NCI-H2227 (cell line): ENCODE measurements around the gene VILL.
"Not testable (repeated sequence)": the region's sequence is repeated elsewhere in the genome, so short reads cannot be mapped to it uniquely, and the experiment has no call there.

Experiments
- DNase-seq: peaks from one replicate; lab custom pipeline; 2025; ENCODE audit not compliant: unreplicated experiment; lab: John Stamatoyannopoulos, UW

VILL gene

DNA sequence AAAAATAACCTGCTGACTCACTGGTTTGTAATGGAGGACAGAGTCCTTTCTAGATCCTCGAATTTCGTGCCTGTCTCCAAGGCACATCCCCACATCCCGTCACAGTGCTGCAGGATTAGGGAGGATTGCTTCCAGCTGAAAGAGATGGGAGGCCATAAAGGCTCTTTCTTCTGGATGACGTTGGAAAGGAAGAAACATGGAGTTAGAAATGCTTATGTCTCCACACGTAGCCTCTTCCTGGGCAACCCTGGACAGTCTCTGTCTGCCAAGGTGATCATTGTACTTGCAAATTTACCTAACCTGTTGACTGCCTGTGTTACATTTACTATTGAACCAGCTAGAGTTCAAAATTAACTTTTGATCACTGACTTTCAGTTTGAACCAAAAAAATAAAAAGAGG lies 27.6 kb upstream of the VILL start:
- no peak for DNase-seq

DNA sequence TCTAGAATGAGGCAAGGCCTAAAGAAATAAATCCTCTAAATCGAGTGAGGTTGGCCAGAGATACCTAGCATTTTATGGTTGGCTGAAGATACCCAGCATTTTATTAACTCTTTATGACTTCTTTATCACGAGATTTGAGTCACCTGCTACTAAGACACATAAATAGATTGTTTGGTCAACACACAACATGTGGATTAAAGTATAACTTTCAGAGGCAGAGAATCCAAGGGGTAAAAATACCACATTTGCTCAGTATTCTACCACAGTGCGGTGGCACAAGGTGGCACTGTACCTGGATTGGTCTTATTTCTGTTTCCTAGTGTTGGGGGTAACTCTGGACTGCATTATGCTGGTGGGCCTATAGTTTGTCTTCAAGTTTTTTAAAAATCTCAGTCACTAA lies 27.0 kb upstream of the VILL start:
- DNase-seq = no peak

DNA sequence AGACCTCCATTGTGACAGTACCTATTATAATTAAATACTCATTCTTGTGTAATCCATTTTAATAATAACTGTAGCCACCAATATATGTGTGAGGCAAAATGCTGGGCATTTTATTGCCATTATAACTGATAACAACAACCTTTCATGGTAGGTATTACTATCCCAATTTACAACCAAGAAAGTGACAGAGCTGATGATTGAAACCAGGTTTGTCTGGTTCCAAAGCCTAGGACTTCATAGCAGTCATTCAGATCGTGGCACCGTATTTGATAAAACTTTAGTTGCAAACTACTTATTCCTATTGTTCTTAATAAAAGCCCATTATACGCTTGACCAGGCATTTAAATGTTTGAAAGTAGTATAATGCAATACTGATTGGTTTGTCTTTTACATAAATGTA lies 26.4 kb upstream of the VILL start:
- DNase-seq = no peak

DNA sequence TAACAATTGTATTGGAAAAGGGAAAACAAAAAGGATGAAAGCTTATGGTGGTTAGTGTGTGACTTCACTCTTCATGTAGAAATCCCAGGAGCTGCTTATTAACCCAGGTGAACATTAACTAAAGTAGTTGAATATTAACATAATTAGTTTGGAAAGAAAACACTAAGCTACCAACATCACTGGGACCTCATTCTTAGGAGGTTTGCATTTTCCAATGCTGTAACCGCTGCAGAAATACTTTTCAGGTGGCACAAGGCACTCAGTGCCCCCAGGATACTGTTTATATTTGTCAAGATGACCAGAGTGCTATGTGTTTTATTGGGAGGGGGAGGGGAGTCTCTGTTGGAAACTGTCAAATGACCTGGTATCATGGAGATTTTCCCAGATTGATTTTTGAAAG lies 25.9 kb upstream of the VILL start:
- no peak for DNase-seq

DNA sequence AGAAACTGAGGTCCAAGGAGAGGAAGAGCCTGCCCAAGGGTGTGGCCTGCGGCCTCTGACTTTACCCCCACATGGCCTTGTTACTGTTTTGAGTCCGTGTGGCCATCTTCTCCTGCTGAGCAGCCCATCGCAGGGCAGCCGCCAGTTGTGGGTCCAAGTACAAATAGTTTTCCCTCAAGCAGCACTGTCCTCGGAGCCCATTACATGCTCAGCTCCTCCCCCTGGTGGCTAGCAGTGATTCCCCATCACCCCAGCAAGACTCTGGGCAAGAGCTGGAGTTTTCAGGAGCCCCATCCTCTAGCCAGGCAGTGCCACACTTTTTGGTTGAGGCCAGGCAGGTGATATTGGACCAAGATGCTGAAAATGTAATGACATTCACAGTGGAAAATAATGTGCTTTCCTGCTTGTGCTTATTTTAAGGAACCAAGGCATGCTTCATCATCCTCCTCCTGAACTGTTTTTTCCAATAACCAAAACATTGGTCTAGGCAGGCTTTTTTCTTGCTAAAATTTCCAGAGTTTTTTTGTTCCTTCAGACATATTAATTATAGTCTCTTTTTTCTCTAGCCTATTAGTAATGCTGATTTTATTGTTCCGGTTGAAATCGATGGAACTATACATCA lies 23.2 kb upstream of the VILL start:
- peak; percentile 47 for DNase-seq

DNA sequence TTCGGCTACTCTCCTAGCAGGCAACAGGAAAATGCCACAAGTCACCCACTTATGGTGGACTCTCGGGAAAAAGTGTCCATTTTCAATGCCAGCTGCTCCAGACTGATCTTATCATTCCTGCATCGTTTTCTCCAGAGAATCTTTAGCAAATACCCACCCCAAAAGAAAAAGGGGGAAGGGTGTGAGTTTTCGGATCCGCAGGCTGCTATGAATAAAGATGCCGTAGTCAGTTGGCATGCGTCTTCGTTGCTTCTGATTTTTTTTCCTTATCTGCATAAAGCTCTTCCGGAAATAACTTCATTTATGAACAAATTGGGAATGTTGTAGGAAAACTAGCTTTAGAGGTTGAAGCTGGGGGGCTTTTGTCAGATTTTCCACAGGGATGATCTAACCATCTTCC lies 22.4 kb upstream of the VILL start:
- no peak for DNase-seq

DNA sequence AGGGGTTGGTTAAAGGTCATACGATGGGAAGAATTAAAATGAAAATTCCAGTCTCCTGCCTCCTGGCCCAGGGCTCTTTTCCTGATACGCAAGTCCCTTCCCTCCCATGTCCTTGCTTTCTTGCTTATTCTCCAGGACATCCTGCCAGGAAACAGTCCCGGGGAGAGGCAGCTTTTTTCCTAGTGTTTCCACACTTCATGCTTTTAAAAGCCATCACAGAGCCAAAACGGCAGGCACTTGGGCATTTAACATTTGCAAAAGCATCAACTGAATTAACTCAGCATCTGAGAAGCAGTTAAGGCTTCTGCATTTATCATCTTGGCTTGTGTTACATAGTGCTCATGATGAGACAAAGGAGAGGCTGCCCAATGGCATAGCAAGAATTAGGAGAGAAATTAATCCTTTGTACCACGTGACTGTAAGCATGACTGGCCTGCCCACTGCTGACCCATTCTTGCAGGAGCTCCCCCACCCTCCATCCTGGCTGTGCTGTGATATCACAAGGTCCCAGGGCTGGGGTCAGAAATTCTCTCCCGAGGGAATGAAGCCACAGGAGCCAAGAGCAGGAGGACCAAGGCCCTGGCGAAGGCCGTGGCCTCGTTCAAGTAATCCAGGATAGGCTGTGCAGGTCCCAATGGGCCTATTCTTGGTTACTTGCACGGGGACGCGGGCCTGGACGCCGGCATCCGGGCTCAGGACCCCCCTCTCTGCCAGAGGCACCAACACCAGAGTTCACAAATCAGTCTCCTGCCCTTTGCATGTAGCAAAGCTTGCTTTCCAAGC lies 21.6 kb upstream of the VILL start:
- DNase-seq = no peak

DNA sequence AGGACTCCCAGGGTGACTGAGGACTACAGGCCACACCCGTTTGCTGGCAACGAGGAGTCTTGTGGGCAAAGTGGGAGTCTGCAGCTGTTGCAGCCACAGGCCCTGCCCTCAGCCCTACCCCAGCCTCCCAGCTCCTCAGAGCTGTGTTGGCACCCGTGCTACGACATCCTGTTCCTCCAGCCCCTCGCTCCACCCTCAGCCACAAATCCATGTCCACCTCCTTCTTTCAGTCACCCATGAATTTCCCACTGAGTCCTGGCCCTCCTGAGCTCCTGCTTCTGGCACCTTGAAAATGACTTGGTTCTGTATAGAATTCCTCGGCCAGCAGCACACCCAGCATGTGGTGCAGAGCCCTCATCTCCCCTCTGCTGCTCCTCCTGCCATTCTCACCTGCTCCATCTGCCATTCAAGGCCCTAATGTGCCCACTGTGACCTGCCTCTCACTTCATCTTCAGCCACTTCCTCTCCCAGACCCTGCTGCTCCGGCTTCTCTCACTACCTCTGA lies 20.9 kb upstream of the VILL start:
- no peak for DNase-seq

DNA sequence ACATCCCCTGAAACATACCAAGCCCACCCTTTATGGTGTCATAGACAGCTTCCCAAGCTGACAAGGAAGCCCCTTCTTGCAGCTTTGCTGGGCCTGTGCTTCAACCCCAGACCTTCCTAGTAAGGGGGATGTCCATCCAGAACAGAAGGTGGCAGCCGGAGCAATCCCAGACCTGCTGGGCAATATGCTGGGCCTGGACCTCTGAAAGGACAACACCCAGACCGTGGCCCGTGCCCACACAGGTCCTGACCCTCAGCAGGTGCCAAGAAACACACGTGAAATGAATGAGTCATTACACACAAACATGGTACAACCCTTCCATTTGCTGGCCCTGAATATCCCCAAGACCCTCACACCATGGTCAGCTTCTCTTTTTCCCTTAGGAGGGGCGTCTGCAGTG lies 19.8 kb upstream of the VILL start:
- no peak for DNase-seq

DNA sequence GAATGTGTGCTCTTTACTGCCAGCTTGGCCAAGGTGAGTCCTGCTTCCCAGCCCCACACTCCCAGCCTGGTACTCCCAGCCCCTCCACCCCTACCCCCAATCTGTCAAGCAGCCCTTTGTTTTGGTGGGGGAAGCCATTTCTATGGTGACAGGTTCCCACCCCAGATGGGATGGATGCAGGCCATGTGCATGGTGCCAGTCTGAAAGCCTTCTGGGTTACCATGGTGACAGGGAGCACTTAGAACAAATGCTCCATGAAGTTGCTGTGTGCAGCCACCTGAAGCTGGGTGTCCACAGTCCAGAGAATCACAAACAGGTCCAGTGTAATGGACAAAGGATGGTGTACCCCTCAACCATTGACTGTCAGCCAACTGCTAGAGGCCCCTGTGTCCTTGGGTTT lies 19.1 kb upstream of the VILL start:
- no peak for DNase-seq

DNA sequence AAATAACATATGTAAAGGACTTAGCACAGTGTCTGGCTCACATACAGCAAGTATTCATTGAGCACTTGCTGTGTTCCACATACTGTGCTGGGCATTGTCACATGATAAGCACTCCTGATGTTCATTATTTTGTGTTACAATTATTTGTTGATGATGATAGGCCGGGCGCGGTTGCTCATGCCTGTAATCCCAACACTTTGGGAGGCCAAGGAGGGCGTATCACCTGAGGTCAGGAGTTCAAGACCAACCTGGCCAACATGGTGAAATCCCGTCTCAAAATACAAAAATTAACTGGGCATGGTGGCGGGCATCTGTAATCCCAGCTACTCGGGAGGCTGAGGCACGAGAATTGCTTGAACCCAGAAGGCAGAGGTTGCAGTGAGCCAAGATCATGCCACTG lies 18.5 kb upstream of the VILL start:
- not testable (repeated sequence) for DNase-seq

DNA sequence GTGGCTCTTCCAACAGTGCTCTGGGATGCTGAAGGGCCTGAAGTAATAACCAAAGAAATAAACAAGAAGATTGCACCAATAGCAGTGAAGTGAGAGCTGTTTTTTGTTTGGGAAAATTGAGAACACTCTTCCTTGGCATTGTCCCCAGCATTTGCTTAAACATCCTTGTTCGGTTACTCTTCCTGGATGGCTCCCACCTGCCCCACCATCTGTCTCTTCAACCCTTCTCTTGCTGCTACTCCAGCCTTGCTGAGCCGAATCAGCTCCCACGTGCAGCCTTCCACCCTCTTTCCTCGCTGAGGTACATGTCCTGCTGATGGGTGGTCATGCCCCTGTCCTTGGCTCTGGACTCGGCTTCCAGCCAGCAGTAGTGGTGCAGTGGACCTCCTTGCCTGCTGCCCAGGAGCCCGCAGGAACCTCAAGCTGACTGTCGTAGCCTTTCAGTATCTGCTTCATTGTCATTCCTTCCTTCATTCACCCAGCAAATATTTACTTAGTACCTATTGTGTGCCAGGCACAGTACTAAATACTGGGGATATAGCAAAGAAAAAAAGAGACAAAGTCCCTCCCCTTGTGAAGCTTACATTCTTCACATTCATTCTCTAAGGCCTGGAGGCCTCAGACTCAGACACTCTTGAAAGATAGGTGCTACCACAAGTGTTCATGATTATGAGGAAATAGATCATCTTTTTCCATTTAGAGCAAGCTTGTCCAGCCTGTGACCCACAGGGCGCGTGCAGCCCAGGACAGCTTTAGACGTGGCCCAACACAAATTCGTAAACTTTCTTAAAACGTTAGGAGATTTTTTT lies 17.1 kb upstream of the VILL start:
- DNase-seq = no peak

DNA sequence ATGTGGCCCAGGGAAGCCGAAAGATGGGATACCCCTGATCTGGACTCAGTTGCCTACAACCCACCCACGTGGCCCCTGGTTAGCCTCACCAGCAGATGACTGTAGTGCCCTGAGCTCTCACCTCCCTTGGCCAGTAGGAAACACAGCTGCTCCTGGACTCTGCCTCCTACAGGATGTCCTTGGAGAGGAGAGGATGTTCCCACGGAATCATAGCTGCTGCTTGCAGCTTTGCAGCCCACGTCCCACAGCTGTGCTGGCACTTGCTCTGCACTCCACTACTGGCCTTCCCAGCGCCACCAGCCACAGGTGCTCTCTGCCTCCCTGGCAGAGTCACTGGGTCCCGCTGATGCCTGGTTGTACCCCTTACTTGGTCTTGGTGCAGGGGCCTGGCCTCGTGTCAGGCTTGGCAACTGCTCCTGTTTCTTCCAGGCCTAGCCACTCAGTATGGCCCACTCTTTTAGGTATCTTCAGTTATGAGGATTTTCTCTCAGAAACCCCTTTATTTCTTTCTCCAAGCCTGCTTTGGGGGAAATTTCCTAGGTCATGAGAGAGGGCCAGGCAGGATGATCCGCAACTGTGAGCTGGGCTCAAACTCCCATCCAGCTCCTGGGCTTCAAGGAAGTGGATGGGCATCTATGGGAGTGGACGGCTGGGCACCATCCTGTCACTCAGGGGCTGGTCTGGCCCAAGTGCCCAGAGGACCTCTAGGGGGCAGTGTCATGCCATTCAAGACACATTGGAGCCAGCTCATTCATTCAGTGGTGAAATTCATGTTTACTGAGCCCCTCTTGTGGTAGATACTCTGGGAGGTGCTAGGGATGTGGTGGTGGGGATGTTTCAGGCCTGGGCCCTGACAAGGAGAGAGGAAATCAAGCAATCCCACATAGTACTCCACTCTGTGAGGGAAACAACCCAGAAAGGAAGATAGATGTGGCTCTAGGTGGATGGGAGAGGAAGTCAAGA lies 16.2 kb upstream of the VILL start:
- DNase-seq = peak; percentile 58

DNA sequence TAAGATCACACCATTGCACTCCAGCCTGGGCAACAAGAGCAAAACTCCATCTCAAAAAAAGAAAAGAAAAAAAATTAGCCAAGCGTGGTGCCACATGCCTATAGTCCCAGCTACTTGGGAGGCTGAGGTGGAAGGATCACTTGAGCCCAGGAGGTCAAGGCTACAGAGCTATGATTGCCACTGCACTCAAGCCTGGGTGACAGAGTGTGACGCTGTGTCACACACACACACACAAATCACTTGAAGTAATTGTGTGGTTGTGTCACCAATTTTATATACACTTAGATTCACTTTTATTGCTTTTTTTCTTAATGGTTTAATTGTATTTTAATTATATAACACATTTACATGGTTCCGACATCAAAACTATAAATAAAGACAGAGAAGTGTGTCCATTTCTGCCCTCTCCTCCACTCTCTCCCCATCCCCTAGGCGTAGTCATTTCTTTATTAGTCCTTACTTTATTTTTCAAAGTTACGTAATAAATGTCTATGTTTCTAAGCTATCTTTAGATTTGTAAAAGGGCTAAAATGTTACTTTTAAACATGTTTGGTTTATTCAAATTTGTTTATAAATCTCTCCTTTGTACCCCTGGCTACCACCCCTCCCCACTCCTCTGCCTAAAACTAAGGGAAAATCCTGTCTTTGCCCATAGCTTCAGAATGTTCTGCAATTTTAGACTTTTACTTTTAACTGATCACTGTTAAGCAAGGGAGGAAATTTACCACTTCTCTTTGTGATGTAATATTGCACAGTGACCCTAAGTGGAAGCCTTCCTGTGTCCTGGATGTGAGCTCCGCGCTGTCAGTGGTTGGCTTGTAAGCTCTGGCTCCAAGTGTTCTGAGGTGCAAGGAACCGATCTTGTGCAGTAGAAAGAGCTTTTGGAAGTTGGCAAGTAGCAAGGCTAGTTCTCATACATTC lies 10.8 kb upstream of the VILL start:
- DNase-seq = no peak

DNA sequence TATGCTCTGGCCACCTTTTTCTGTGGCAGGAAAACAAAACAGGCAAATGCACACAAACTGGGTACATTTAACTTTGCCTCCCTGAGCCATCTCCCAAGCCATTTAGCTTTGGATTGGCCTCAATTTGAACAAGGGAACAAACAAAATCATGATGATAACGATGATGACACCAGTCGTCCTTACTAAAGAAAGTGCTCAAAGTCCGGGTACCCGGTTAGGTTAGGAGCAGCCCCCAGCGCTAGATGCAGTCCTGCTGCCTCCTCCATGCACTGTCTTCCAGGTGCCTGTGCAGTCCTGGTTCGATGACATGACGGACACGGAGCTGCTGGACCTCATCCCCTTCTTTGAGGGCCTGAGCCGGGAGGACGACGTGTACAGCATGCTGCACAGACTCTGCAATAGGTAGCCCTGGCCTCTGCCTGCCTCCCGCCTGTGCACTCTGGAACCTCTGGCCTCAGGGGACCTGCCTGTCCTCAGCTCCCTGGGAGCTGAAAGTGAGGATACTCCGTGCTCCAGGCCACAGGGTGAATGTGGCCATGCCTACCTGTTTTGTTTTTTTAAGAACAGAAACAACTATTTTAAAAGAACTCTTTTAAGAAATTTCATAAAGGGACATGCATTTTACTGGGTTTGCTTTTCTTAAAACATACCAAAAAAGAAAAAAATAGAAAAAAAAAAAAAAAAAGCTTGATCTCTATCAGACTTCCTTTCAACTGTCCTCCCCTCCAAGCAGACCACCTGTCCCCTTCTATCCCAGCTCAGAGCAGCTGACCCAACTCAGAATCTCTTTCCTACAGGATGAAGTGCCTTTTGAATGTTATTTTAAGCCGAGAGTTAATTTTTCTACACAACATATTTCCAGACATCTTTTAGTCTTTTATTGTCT lies 9.9 kb upstream of the VILL start:
- DNase-seq = no peak

DNA sequence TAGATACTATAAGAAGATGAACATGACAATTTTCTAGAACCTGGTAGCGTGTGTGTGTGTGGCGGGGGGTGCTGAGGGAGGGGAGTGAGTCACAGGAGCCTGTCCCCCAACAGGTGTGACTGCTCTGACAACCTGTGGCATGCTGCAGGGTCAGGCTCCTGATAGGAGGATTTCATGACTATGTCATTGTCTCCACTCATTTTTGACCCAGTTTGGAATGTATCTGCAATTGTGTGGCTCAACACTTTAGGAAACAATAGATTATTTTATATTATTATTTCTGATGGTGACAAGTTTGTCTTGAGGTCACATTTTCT lies 9.3 kb upstream of the VILL start:
- no peak for DNase-seq

DNA sequence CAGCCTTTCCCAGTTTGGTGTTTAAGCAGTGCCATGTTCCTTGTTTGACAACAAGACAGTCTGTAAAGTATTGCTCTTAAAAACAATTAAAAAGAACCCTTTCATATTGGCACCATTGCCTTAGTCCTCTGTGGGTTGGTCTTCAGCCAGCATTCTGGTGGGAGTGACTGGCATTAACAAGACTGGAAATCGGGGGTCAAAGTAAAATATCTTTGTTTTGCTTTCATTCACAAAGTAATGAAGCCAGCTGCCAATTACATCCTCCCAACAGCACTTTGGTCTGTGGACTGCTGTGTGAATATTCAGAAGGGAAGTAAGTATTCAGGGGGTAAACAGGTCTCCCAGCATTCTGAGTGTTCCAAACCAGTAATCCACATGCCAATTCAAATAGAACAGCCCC lies 8.3 kb upstream of the VILL start:
- no peak for DNase-seq

DNA sequence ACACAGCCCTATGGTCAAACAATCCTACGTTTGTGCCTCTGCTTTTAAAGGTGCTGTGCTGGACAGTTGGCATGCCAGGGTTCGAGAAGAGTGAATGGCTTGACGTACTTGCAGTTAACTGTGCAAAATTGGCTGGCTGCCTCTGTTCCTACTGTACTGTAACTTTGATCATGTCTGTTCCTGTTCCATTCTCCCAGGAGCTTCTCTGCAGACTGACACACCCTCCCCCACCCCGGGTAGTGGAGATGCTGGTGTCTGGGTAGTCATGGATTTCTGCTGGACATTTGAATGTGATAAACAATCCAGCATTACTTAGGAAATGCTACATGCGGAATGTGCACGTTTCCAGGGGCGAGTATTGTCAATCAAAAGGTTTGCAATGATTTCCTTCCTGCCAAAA lies 6.5 kb upstream of the VILL start:
- DNase-seq = no peak

DNA sequence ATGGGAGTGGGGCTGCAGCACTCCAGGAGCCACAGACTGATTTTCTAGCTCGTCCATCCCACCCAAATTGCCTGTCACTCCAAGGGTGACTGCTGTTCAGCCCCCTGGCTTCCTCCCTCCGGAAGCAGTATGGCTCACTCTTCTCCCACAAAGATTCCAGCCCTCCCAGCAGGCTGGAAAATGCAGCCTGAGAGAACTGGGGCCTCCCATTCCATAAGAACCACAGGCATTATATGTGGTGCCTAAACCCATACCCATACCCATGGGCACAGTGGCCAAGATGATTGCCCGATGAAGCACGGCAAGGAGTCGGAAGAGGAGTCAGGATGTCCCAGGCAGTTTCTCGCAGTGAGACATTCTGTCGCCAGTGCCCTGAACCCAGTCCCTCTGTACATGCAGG lies 6.0 kb upstream of the VILL start:
- no peak for DNase-seq
